ENCODE results near the gene GSTK1.
"Not testable (repeated sequence)": the region's sequence is repeated elsewhere in the genome, so short reads cannot be mapped to it uniquely, and the experiment has no call there.

- TF ChIP-seq EP300, CTCF, POLR2AphosphoS5, POLR2A (IDR thresholded peaks at IDR 0.05): not testable (repeated sequence)
Measured at GRCh38 chr7:143289888-143290287, 26.6 kb downstream of the GSTK1 start.
